Neural progenitor cell (in vitro differentiated cells): Measurements from ENCODE around the gene HYCC1. TPM values are rescaled to one million over a fixed set of nuclear protein-coding genes. Genes with fewer than 3 reads are reported as not detected.

Experiments
- DNase-seq: peaks from one replicate; pipeline ENCODE4 v3.0.0-alpha.2; 2016; ENCODE audit warnings: low spot score
- H2AFZ ChIP-seq: fragments of 200-600 bp; sonication (generic); replicated peaks from 2 replicates; pipeline ENCODE4 v1.6.1; 2016; ENCODE audit warnings: antibody characterized with exemption
- H3F3A ChIP-seq: fragments of 200-600 bp; sonication (generic); 2 replicates; pipeline ENCODE4 v1.6.1; 2016; ENCODE audit warnings: antibody characterized with exemption, low read depth
- H3K27ac ChIP-seq: fragments of 200-600 bp; sonication (generic); 2 replicates; pipeline ENCODE4 v1.5.1; 2016; ENCODE audit warnings: mild to moderate bottlenecking
- H3K27me3 ChIP-seq: fragments of 200-600 bp; sonication (generic); 2 replicates; pipeline ENCODE4 v1.6.1; 2016; ENCODE audit warnings: mild to moderate bottlenecking, moderate library complexity
- H3K36me3 ChIP-seq: fragments of 200-600 bp; sonication (generic); 2 replicates; pipeline ENCODE4 v1.5.1; 2016
- H3K4me1 ChIP-seq: fragments of 200-600 bp; sonication (generic); 2 replicates; pipeline ENCODE4 v1.6.1; 2016; ENCODE audit warnings: mixed run types
- H3K4me2 ChIP-seq: fragments of 200-600 bp; sonication (generic); 2 replicates; pipeline ENCODE4 v1.6.1; 2016
- H3K4me3 ChIP-seq: fragments of 200-600 bp; sonication (generic); 2 replicates; pipeline ENCODE4 v1.5.1; 2016
- H3K79me2 ChIP-seq: fragments of 200-600 bp; sonication (generic); 2 replicates; pipeline ENCODE4 v1.6.1; 2016; ENCODE audit warnings: low read depth
- H3K9ac ChIP-seq: fragments of 200-600 bp; sonication (generic); 2 replicates; pipeline ENCODE4 v1.6.1; 2016
- H3K9me3 ChIP-seq: fragments of 200-600 bp; sonication (generic); 2 replicates; pipeline ENCODE4 v1.5.1; 2016; ENCODE audit warnings: low read depth
- H4K20me1 ChIP-seq: fragments of 200-600 bp; sonication (generic); 2 replicates; pipeline ENCODE4 v1.6.1; 2016; ENCODE audit warnings: low read depth
- H3K27ac Mint-ChIP-seq: 3 replicates; pipeline ENCODE4 v1.8.0; 2021; ENCODE audit warnings: mixed read lengths
- H3K27me3 Mint-ChIP-seq: 2 replicates; pipeline ENCODE4 v1.8.0; 2022; ENCODE audit warnings: low read depth, mild to moderate bottlenecking, inconsistent platforms, moderate library complexity, mixed read lengths; ENCODE audit not compliant: insufficient read depth
- H3K36me3 Mint-ChIP-seq: 3 replicates; pipeline ENCODE4 v1.8.0; 2021; ENCODE audit warnings: mixed read lengths
- H3K4me1 Mint-ChIP-seq: 3 replicates; pipeline ENCODE4 v1.8.0; 2021; ENCODE audit warnings: mixed read lengths
- H3K4me3 Mint-ChIP-seq: 3 replicates; pipeline ENCODE4 v1.8.0; 2021; ENCODE audit warnings: mild to moderate bottlenecking, moderate library complexity, mixed read lengths
- H3K9me3 Mint-ChIP-seq: 3 replicates; pipeline ENCODE4 v1.8.0; 2020; ENCODE audit warnings: mixed read lengths
- CTCF ChIP-seq: fragments of 200-600 bp; sonication (generic); IDR thresholded peaks from 2 replicates; pipeline ENCODE4 v1.5.1; 2017; ENCODE audit warnings: antibody characterized with exemption, mild to moderate bottlenecking
- EZH2 ChIP-seq: fragments of 200-600 bp; sonication (generic); IDR thresholded peaks from 2 replicates; pipeline ENCODE4 v1.6.1; 2017; ENCODE audit warnings: antibody characterized with exemption, mild to moderate bottlenecking, moderate library complexity
- EZH2phosphoT487 ChIP-seq: fragments of 200-600 bp; sonication (generic); IDR thresholded peaks from 2 replicates; pipeline ENCODE4 v1.6.1; 2017; ENCODE audit warnings: antibody characterized with exemption
- total RNA-seq: library from RNA; depleted of rRNA; stranded (reverse); fragments of >200 nt; gene quantifications from 2 replicates; pipeline ENCODE4 v1.2.3, GENCODE V29; 2015; ENCODE audit warnings: low replicate concordance

The HYCC1 gene
- total RNA-seq, 1 donor from 2014 or later: 148 TPM

- Mint-ChIP-seq H3K9me3 (no peaks in the 10 kb centered on the region), H3K36me3 (no peaks in the 10 kb centered on the region), H3K4me3 (no peak overlapping the region), H3K27me3 (peaks cover 5% of the 10 kb centered on the region), H3K4me1 (peaks cover 3% of the 10 kb centered on the region), H3K27ac (no peak overlapping the region)
- Histone ChIP-seq H3K27ac (peak overlapping the region; percentile 82), H2AFZ (no peak overlapping the region), H3K4me2 (peak overlapping the region; percentile 76), H3K79me2 (peaks cover 52% of the 10 kb centered on the region), H3K27me3 (no peaks in the 10 kb centered on the region), H3K4me3 (peak overlapping the region; percentile 85), H3F3A (peaks cover 6% of the 10 kb centered on the region), H4K20me1 (peaks cover 36% of the 10 kb centered on the region), H3K9me3 (no peaks in the 10 kb centered on the region), H3K4me1 (peaks cover 15% of the 10 kb centered on the region), H3K36me3 (no peaks in the 10 kb centered on the region), H3K9ac (peak overlapping the region; percentile 30)
- DNase-seq: peak; percentile 61
- TF ChIP-seq CTCF (no peak), EZH2 (no peak), EZH2phosphoT487 (no peak)
These were observed 819 bp downstream of the HYCC1 start for GRCh38 chr7:23012908-23013714.

- Histone ChIP-seq H3K4me3 (peak overlapping the region; percentile 85), H3K9ac (no peak overlapping the region), H3K27me3 (no peaks in the 10 kb centered on the region), H3K27ac (no peak overlapping the region), H3K4me1 (peaks cover 12% of the 10 kb centered on the region), H3K9me3 (no peaks in the 10 kb centered on the region), H3K4me2 (peak overlapping the region; percentile 76), H2AFZ (no peak overlapping the region), H4K20me1 (peaks cover 36% of the 10 kb centered on the region), H3K79me2 (peaks cover 61% of the 10 kb centered on the region), H3F3A (peaks cover 3% of the 10 kb centered on the region), H3K36me3 (no peaks in the 10 kb centered on the region)
- Mint-ChIP-seq H3K36me3 (no peaks in the 10 kb centered on the region), H3K4me1 (peaks cover 3% of the 10 kb centered on the region), H3K4me3 (no peak overlapping the region), H3K27ac (no peak overlapping the region), H3K27me3 (peaks cover 4% of the 10 kb centered on the region), H3K9me3 (no peaks in the 10 kb centered on the region)
- TF ChIP-seq EZH2phosphoT487 (no peak), CTCF (no peak), EZH2 (no peak)
- no peak for DNase-seq
These were observed 1.7 kb downstream of the HYCC1 start for GRCh38 chr7:23012186-23012585.

GRCh38 chr7:23011222-23011924, 2.6 kb downstream of the HYCC1 start:
- peaks cover 12% of the 10 kb centered on the region for H3K4me1 ChIP-seq
- no peaks in the 10 kb centered on the region for H3K36me3 ChIP-seq
- peaks cover 3% of the 10 kb centered on the region for H3K4me1 Mint-ChIP-seq
- DNase-seq: no peak
- TF ChIP-seq EZH2phosphoT487 (no peak), CTCF (no peak), EZH2 (no peak)
- H3K27ac Mint-ChIP-seq: no peak overlapping the region
- H3K4me3 Mint-ChIP-seq: no peak overlapping the region
- H3K79me2 ChIP-seq: peaks cover 69% of the 10 kb centered on the region
- peaks cover 4% of the 10 kb centered on the region for H3K27me3 Mint-ChIP-seq
- peaks cover 36% of the 10 kb centered on the region for H4K20me1 ChIP-seq
- no peaks in the 10 kb centered on the region for H3K9me3 Mint-ChIP-seq
- no peaks in the 10 kb centered on the region for H3K36me3 Mint-ChIP-seq
- peak overlapping the region; percentile 76 for H3K4me2 ChIP-seq
- H3K9ac ChIP-seq: no peak overlapping the region
- H2AFZ ChIP-seq: no peak overlapping the region
- no peaks in the 10 kb centered on the region for H3K9me3 ChIP-seq
- no peaks in the 10 kb centered on the region for H3K27me3 ChIP-seq
- H3K27ac ChIP-seq: no peak overlapping the region
- peak overlapping the region; percentile 85 for H3K4me3 ChIP-seq
- H3F3A ChIP-seq: peaks cover 3% of the 10 kb centered on the region
